HPDE6-E6E7 (cell line): Measurements from ENCODE around the gene TMEM258.

Experiments used
- DNase-seq: peaks from one replicate; pipeline ENCODE4 v3.0.0; 2011; ENCODE audit warnings: missing footprints; ENCODE audit errors: extremely low spot score

TMEM258 gene

DNA sequence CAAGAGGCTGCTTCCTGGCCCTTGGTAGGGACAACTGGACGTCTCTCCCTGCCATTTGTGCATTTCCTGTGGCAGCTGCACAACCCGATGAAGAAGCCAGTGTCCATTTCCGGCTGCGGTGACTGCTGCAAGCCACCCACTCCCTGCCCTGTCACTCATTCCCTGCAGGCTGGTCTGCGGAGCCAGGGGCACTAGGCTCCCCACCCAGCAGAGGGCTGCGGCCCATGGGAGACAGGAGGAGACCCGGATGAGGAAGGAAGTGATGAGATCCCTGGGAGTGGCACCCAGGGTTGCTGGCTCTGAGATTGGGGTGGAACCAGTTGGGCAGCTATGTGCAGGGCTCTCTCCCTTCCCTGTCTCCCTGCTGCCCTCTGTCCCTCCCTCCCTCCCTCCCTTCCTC, 50.0 kb downstream of the TMEM258 start:
- DNase-seq, result no peak

GRCh38 chr11:61739966-61740365, 52.4 kb downstream of the TMEM258 start:
- DNase-seq, result no peak

- no peak for DNase-seq
These were observed 53.0 kb downstream of the TMEM258 start for GRCh38 chr11:61739413-61739812.
